ENCODE data around the gene RAD51D. TPM values are rescaled to one million over a fixed set of nuclear protein-coding genes. Genes with fewer than 3 reads are reported as not detected.

Gene RAD51D
- total and polyA plus RNA-seq, 10 of the 15 experiments (the other 5 are each of a cell fraction or from before 2014, with no cell fraction given), result 2.6 to 29.3 (median 13.5) TPM

DNA sequence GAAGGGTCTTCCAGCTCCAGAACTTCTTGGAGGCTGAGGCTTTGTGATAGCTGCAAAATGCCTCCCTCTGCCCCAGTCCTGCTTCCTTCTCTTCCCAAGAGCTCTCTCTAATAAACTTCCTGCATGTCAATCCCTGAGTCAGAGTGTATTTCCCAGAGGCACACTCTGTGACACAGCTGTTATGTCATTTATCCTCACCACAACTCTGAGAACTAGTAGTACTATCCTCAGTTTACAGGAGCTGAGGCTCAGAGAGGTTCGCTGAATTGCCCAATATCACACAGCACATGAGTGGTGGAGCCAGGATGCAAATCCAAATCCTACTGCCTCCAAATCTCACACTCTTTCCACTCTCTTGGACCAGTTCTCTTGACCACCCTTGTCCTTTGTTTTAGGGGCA lies 48.0 kb upstream of the RAD51D start:
- SMC1A ChIA-PET (ENCODE audit: uncharacterized antibody, unreplicated experiment), result no interaction called here
- intact Hi-C loops (cut with micrococcal nuclease; ENCODE audit: unreplicated experiment) (no loop called here), in situ Hi-C loops (cut with MboI) (loop anchor here (5.0 to 10.0 kb wide), 2 partner anchors 370 to 577 kb away; partner anchors contain the start of gene SLFN12L)
- H3K4me2 ChIP-seq (ENCODE audit: control insufficient read depth, insufficient read depth), result no peak overlapping the region
- FAIRE-seq (no peak), ATAC-seq (no peak), DNase-seq (ENCODE audit: low read depth, low spot score) (no peak)
- H4K20me1 ChIP-seq (ENCODE audit: control insufficient read depth, insufficient read depth), result no peaks in the 10 kb centered on the region
- POLR2A ChIA-PET, result no interaction called here
- H3K36me3 ChIP-seq (ENCODE audit: control insufficient read depth in 2 of 2, insufficient read depth in 2 of 2, low read length in 1 of 2), result no peaks in the 10 kb centered on the region
- RAD21 ChIA-PET (ENCODE audit: unreplicated experiment), result no interaction called here
- no TSS peak for BruUV-seq (replicated peaks)
- CTCF ChIA-PET, result no interaction called here
- H3K27ac ChIP-seq (ENCODE audit: control insufficient read depth, insufficient read depth), result no peak overlapping the region
- no peak overlapping the region for H3K4me3 ChIP-seq
- no peak overlapping the region for H2AFZ ChIP-seq (ENCODE audit: control insufficient read depth, low read depth, low read length)
- no peak overlapping the region for H3K9ac ChIP-seq (ENCODE audit: control insufficient read depth, insufficient read depth, low read length)
- TF ChIP-seq STAT1 (conservative IDR thresholded peaks at IDR 0.05) (no peak), IKZF2 (IDR thresholded peaks at IDR 0.05) (no peak), JUND (IDR thresholded peaks at IDR 0.05; ENCODE audit: low read depth, low read length) (no peak), BHLHE40 (IDR thresholded peaks at IDR 0.05; ENCODE audit: borderline replicate concordance in 1 of 2, low read depth in 2 of 2, low read length in 1 of 2) (no peak), ZSCAN29 (IDR thresholded peaks at IDR 0.05) (no peak), CHD2 (IDR thresholded peaks at IDR 0.05; ENCODE audit: borderline replicate concordance, low read depth, low read length) (no peak), RELB (IDR thresholded peaks at IDR 0.05; ENCODE audit: low read depth) (no peak), DPF2 (IDR thresholded peaks at IDR 0.05) (no peak), NFYA (IDR thresholded peaks at IDR 0.05; ENCODE audit: borderline replicate concordance, low read depth, low read length) (no peak), NRF1 (conservative IDR thresholded peaks at IDR 0.05; ENCODE audit: low read depth, low read length) (no peak), TCF12 (IDR thresholded peaks at IDR 0.05; ENCODE audit: low read depth, low read length) (no peak)
- TF ChIP-seq, protein P1, sequence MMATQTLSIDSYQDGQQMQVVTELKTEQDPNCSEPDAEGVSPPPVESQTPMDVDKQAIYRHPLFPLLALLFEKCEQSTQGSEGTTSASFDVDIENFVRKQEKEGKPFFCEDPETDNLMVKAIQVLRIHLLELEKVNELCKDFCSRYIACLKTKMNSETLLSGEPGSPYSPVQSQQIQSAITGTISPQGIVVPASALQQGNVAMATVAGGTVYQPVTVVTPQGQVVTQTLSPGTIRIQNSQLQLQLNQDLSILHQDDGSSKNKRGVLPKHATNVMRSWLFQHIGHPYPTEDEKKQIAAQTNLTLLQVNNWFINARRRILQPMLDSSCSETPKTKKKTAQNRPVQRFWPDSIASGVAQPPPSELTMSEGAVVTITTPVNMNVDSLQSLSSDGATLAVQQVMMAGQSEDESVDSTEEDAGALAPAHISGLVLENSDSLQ (IDR thresholded peaks at IDR 0.05), result no peak
- 6% methylated on average over 1 of the region's 1 CpG for WGBS (ENCODE audit: insufficient coverage, insufficient replicate concordance, low lambda C conversion rate, missing lambda C conversion rate)
- H3K4me1 ChIP-seq (ENCODE audit: control insufficient read depth, insufficient read depth, low read length), result no peaks in the 10 kb centered on the region
- H3K79me2 ChIP-seq (ENCODE audit: control insufficient read depth, insufficient read depth, low read length), result no peaks in the 10 kb centered on the region
- H3K9me3 ChIP-seq (replicated peaks; ENCODE audit: control insufficient read depth, insufficient read depth, low read length), result no peaks in the 10 kb centered on the region
- peaks cover 1 to 5% of the 10 kb centered on the region in 2 experiments; a peak in 3 of 4 replicates for H3K27me3 ChIP-seq (replicated peaks in 1 of 2; ENCODE audit: control insufficient read depth in 2 of 2, insufficient read depth in 2 of 2, low read length in 1 of 2)
